Neural cell (in vitro differentiated cells): Measurements from ENCODE around the gene TNFRSF14. TPM values are rescaled to one million over a fixed set of nuclear protein-coding genes. Genes with fewer than 3 reads are reported as not detected.

Experiments used
- H2AFZ ChIP-seq: fragments of 200-600, 300-800 bp; sonication (generic), shearing (Covaris generic); 2 replicates; pipeline ENCODE4 v1.6.0; 2014; ENCODE audit warnings: low read depth, mild to moderate bottlenecking, antibody characterized with exemption, low read length, moderate library complexity
- H3F3A ChIP-seq: fragments of 200-600 bp; shearing (Covaris generic); 2 replicates; pipeline ENCODE4 v1.6.1; 2016; ENCODE audit warnings: mild to moderate bottlenecking, moderate library complexity, mixed read lengths, antibody characterized with exemption, low read length; ENCODE audit not compliant: insufficient read depth, poor library complexity, severe bottlenecking
- H3K27ac ChIP-seq: fragments of 200-600, 300-800 bp; sonication (generic), shearing (Covaris generic); 2 replicates; pipeline ENCODE4 v1.5.1; 2014; ENCODE audit warnings: mild to moderate bottlenecking, low read length, moderate library complexity
- H3K27me3 ChIP-seq: fragments of 300-800, 200-600 bp; sonication (generic), shearing (Covaris generic); 2 replicates; pipeline ENCODE4 v1.6.0; 2014; ENCODE audit warnings: mild to moderate bottlenecking, low read depth, low read length, moderate library complexity; ENCODE audit not compliant: insufficient read depth
- H3K36me3 ChIP-seq: fragments of 300-800, 200-600 bp; sonication (generic), shearing (Covaris generic); 2 replicates; pipeline ENCODE4 v1.5.1; 2014; ENCODE audit warnings: mild to moderate bottlenecking, antibody characterized with exemption, low read length, moderate library complexity; ENCODE audit not compliant: insufficient read depth
- H3K4me2 ChIP-seq: fragments of 300-800, 200-600 bp; sonication (generic), shearing (Covaris generic); 2 replicates; pipeline ENCODE4 v1.6.0; 2014; ENCODE audit warnings: mild to moderate bottlenecking, low read length
- H3K4me3 ChIP-seq: fragments of 300-800, 200-600 bp; sonication (generic), shearing (Covaris generic); 2 replicates; pipeline ENCODE4 v1.5.1; 2014; ENCODE audit warnings: mild to moderate bottlenecking, low read length, moderate library complexity
- H3K79me2 ChIP-seq: fragments of 200-600 bp; shearing (Covaris generic); replicated peaks from 2 replicates; pipeline ENCODE4 v1.6.0; 2014; ENCODE audit warnings: mild to moderate bottlenecking, low read length, moderate library complexity; ENCODE audit not compliant: insufficient read depth
- H3K9ac ChIP-seq: fragments of 300-800, 200-600 bp; sonication (generic), shearing (Covaris generic); 2 replicates; pipeline ENCODE4 v1.6.1; 2016; ENCODE audit warnings: mild to moderate bottlenecking, low read length, mixed read lengths
- H3K9me2 ChIP-seq: fragments of 200-600 bp; shearing (Covaris generic); 2 replicates; pipeline ENCODE4 v1.6.1; 2016; ENCODE audit warnings: mild to moderate bottlenecking, low read length, mixed read lengths; ENCODE audit not compliant: insufficient read depth
- H3K9me3 ChIP-seq: fragments of 200-600, 300-800 bp; sonication (generic), shearing (Covaris generic); 2 replicates; pipeline ENCODE4 v1.6.1; 2016; ENCODE audit warnings: mild to moderate bottlenecking, mixed run types, low read length, moderate library complexity, mixed read lengths
- H4K20me1 ChIP-seq: fragments of 200-600 bp; shearing (Covaris generic); 2 replicates; pipeline ENCODE4 v1.6.1; 2016; ENCODE audit warnings: mild to moderate bottlenecking, mixed run types; ENCODE audit not compliant: insufficient read depth
- CTCF ChIP-seq: fragments of 450-650 bp; IDR thresholded peaks from 2 replicates; pipeline ENCODE4 v1.5.1; 2014; ENCODE audit warnings: antibody characterized with exemption, mild to moderate bottlenecking, moderate library complexity; ENCODE audit not compliant: poor library complexity, severe bottlenecking
- EP300 ChIP-seq: fragments of 450-650 bp; conservative IDR thresholded peaks from 2 replicates; pipeline ENCODE4 v1.6.1; 2014; ENCODE audit warnings: antibody characterized with exemption, mild to moderate bottlenecking, moderate library complexity; ENCODE audit not compliant: poor library complexity, severe bottlenecking
- EZH2 ChIP-seq: fragments of 200-600, 300-800 bp; shearing (Covaris generic), sonication (generic); IDR thresholded peaks from 2 replicates; pipeline ENCODE4 v1.6.1; 2014; ENCODE audit warnings: antibody characterized with exemption, low read length, borderline replicate concordance, mild to moderate bottlenecking; ENCODE audit not compliant: insufficient read depth, poor library complexity, severe bottlenecking
- MXI1 ChIP-seq: fragments of 450-650 bp; conservative IDR thresholded peaks from 2 replicates; pipeline ENCODE4 v1.6.1; 2014; ENCODE audit warnings: antibody characterized with exemption, mild to moderate bottlenecking; ENCODE audit not compliant: poor library complexity, severe bottlenecking
- POLR2AphosphoS5 ChIP-seq: IDR thresholded peaks from 2 replicates; pipeline ENCODE4 v1.6.1; 2012
- RAD21 ChIP-seq: fragments of 450-650 bp; conservative IDR thresholded peaks from 2 replicates; pipeline ENCODE4 v1.6.1; 2014; ENCODE audit warnings: antibody characterized with exemption, mild to moderate bottlenecking, moderate library complexity
- SMC3 ChIP-seq: fragments of 450-650 bp; conservative IDR thresholded peaks from 2 replicates; pipeline ENCODE4 v1.6.1; 2014; ENCODE audit warnings: antibody characterized with exemption, mild to moderate bottlenecking, moderate library complexity; ENCODE audit not compliant: poor library complexity
- TAF1 ChIP-seq: IDR thresholded peaks from 2 replicates; pipeline ENCODE4 v1.6.1; 2012; ENCODE audit warnings: low read depth
- polyA plus RNA-seq: library from polyadenylated mRNA; depleted of rRNA; stranded (reverse); fragments of >200 nt; gene quantifications from 2 replicates; pipeline ENCODE4 v1.2.3, GENCODE V29; 2014
- TF ChIP-seq, protein P1 (sequence below): IDR thresholded peaks from 2 replicates; pipeline ENCODE4 v1.6.1; 2012; ENCODE audit warnings: borderline replicate concordance

Gene TNFRSF14
- polyA plus RNA-seq, 1 donor from 2014 or later: 1.1 TPM

GRCh38 chr1:2591233-2591580, 35.0 kb downstream of the TNFRSF14 start:
- Histone ChIP-seq H2AFZ (no peak overlapping the region), H3K9me2 (no peaks in the 10 kb centered on the region), H3K79me2 (no peaks in the 10 kb centered on the region), H3K9ac (no peak overlapping the region), H3K9me3 (no peaks in the 10 kb centered on the region), H3F3A (no peaks in the 10 kb centered on the region), H3K4me2 (no peak overlapping the region), H3K27me3 (no peaks in the 10 kb centered on the region), H3K27ac (no peak overlapping the region), H3K4me3 (no peak overlapping the region), H3K36me3 (no peaks in the 10 kb centered on the region), H4K20me1 (no peaks in the 10 kb centered on the region)
- TF ChIP-seq MXI1 (no peak), EZH2 (no peak), TAF1 (no peak), EP300 (no peak), RAD21 (no peak), POLR2AphosphoS5 (no peak), CTCF (no peak), SMC3 (no peak)
- TF ChIP-seq, protein P1, sequence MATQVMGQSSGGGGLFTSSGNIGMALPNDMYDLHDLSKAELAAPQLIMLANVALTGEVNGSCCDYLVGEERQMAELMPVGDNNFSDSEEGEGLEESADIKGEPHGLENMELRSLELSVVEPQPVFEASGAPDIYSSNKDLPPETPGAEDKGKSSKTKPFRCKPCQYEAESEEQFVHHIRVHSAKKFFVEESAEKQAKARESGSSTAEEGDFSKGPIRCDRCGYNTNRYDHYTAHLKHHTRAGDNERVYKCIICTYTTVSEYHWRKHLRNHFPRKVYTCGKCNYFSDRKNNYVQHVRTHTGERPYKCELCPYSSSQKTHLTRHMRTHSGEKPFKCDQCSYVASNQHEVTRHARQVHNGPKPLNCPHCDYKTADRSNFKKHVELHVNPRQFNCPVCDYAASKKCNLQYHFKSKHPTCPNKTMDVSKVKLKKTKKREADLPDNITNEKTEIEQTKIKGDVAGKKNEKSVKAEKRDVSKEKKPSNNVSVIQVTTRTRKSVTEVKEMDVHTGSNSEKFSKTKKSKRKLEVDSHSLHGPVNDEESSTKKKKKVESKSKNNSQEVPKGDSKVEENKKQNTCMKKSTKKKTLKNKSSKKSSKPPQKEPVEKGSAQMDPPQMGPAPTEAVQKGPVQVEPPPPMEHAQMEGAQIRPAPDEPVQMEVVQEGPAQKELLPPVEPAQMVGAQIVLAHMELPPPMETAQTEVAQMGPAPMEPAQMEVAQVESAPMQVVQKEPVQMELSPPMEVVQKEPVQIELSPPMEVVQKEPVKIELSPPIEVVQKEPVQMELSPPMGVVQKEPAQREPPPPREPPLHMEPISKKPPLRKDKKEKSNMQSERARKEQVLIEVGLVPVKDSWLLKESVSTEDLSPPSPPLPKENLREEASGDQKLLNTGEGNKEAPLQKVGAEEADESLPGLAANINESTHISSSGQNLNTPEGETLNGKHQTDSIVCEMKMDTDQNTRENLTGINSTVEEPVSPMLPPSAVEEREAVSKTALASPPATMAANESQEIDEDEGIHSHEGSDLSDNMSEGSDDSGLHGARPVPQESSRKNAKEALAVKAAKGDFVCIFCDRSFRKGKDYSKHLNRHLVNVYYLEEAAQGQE: no peak

DNA sequence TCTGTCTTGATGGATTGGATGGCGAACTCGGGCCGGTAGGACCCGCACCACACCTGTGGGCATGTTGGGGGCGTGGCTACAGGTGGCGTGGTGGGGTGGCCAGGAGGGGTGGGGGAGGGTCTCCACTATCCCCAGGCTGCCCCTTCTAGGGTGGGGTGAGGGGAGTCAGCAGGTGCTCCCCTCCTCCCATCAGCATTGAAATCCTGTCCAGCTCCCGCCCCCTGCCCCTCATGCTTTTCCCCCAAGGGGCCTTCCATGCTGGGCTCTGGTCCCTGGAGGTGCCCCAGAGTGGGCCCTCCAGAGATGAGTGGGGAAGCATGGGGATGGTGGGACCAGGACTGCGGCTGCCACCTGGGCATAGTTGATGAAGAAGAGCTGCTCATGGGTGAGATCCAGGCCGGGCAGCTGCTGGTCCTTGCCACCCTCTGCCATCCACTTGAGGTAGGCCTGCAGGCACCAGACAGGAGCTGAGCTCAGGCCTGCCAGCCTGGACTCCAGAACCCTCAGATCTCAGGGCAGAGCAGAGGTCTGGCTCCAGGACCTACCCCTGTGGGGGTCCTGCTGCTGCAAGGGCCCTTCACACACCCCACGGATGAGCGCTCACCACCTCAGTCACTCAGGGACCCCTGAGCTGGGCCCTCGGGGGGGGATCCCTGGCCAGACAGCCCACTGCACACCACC, 35.5 kb downstream of the TNFRSF14 start:
- Histone ChIP-seq H4K20me1 (no peaks in the 10 kb centered on the region), H3K9me3 (no peaks in the 10 kb centered on the region), H3K27me3 (no peaks in the 10 kb centered on the region), H3K9ac (no peak overlapping the region), H3K4me2 (no peak overlapping the region), H3F3A (no peaks in the 10 kb centered on the region), H3K27ac (no peak overlapping the region), H3K9me2 (no peaks in the 10 kb centered on the region), H3K79me2 (no peaks in the 10 kb centered on the region), H2AFZ (no peak overlapping the region), H3K36me3 (no peaks in the 10 kb centered on the region), H3K4me3 (no peak overlapping the region)
- TF ChIP-seq, protein P1: no peak
- no peak for TF ChIP-seq TAF1
- TF ChIP-seq CTCF: no peak
- no peak for TF ChIP-seq EZH2
- no peak for TF ChIP-seq MXI1
- TF ChIP-seq RAD21: no peak
- TF ChIP-seq EP300: no peak
- no peak for TF ChIP-seq POLR2AphosphoS5
- TF ChIP-seq SMC3: no peak
